GM10266 (cell line): ENCODE measurements around the gene GID8.

Experiments used
- DNase-seq: peaks from one replicate; pipeline ENCODE4 v3.0.0; 2012; ENCODE audit errors: extremely low spot score
- TF ChIP-seq, protein P1 (sequence below): IDR thresholded peaks from 2 replicates; pipeline ENCODE4 v1.5.1; 2012; ENCODE audit warnings: mild to moderate bottlenecking, low read depth; ENCODE audit not compliant: control insufficient read depth, insufficient read depth; ENCODE audit errors: missing control alignments

GID8 gene

DNA sequence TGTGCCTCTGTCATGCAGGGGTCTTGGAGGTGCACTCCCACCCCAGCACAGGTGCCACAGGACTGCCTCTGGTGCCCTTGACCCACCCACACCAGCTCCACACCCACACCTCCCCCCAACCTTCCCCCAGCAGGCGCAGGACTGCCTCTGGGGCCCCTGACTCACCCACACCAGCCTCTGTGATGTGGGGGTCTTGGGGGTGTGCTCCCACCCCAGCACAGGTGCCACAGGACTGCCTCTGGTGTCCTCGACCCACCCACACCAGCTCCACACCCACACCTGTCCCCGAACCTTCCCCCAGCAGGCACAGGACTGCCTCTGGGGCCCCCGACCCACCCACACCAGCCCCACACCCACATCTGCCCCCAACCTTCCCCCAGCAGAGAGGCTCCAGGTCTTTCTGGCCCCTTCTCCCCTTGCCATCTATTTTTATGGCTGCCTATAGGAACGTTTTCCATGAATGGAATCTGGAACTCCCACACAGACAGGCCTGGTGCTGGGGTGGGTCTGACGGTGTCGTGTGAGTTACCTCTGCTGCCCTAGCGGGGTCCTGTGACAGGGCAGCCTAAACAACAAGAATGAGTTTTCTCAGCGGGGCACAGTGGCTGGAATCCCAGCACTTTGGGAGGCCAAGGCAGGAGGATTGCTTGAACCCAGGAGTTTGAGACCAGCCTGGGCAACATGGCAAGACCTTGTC, 38.0 kb downstream of the GID8 start:
- TF ChIP-seq, protein P1, sequence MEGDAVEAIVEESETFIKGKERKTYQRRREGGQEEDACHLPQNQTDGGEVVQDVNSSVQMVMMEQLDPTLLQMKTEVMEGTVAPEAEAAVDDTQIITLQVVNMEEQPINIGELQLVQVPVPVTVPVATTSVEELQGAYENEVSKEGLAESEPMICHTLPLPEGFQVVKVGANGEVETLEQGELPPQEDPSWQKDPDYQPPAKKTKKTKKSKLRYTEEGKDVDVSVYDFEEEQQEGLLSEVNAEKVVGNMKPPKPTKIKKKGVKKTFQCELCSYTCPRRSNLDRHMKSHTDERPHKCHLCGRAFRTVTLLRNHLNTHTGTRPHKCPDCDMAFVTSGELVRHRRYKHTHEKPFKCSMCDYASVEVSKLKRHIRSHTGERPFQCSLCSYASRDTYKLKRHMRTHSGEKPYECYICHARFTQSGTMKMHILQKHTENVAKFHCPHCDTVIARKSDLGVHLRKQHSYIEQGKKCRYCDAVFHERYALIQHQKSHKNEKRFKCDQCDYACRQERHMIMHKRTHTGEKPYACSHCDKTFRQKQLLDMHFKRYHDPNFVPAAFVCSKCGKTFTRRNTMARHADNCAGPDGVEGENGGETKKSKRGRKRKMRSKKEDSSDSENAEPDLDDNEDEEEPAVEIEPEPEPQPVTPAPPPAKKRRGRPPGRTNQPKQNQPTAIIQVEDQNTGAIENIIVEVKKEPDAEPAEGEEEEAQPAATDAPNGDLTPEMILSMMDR: no peak
- DNase-seq: no peak

DNA sequence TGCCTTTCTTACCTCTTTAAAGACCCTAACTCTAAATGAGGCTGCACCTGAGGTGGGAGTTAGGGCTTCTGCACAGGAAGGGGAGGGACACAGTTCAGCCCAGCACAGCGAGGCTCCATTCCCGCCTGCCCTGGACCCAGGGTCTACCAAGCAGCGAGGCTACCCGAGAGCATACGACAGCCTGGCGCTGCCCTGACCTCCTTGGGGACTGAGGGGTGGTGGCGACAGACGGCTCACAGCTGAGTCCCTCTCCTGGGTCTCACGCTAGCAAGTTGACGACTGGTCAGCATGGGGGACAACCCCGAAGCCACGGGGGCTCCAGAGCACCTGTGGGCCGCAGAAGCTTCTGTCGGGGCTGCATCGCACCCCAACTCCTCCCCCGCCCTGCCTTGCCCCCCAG, 38.9 kb downstream of the GID8 start:
- TF ChIP-seq, protein P1: no peak
- DNase-seq: no peak

DNA sequence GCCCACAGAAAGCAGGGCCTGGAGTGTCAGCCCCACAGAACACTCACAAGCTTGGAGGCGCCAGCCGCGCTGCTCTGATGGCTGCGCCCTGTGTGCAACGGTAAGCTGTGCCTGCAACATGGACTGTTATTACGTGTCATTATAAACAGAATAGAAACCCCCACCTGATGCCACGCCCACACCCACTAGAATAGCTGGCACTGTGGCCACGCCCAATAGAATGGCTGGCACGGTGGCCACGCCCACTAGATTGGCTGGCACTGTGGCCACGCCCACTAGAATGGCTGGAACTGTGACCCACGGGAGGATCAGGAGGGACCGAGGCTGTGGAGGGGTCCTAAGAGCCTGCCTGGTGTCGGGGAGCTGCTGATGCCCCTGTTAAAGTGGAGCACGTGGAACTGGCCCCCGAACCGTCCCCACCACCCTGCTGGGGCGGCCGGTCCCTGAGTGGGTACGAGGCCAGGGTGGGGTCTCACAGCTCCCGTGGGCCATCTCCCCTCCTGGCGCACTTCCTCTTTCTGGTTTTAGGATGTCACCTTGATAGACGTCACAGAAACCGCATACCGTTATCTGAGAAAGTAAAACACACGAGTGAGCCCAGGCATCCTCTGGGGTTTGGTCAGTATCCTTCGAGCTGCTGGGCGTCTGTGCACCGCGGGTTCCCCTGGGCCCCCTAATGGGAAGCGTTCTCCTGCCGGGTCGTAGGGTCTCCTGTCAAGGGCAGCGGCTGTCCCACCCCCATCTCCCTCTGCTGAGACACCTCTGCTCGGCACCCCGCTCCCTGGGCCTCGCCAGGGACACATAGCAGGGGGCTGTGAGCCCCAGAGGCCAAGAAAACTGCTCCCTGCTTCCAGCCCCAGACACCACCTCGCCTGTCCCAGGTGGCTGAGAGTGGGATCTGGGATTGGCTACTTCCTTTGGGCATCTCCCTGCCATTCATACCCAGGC, 39.9 kb downstream of the GID8 start:
- TF ChIP-seq, protein P1: no peak
- DNase-seq: peak; percentile 87

DNA sequence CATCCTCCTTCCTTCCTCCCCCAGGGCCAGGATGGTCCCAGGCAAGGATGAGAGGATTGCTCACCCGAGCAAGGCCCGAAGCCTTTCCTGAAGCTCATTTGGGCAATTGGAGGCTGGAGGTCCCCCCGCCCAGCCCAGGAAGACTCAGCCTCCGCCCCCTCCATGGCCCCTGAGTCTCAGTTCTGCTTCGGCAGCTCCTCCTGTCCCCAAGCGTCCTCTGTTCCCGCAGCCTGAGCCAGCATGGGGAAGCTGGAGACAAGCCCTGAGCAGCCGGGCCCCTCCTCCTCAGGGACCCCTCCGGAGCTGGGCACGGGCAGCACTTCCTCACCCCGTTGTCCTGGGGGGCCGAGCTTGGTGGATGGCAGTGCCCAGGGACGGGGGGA, 40.6 kb downstream of the GID8 start:
- TF ChIP-seq, protein P1: no peak
- peak; percentile 70 for DNase-seq

GRCh38 chr20:62979310-62979709, 41.4 kb downstream of the GID8 start:
- TF ChIP-seq, protein P1: no peak

GRCh38 chr20:62979876-62980373, 42.0 kb downstream of the GID8 start:
- TF ChIP-seq, protein P1: no peak
- DNase-seq: no peak

More at GRCh38 chr20:62979310-62979709, 41.4 kb downstream of the GID8 start:
- DNase-seq: no peak
